Sciatic nerve (tissue), 2 donors: Measurements from ENCODE around the gene TRHDE. TPM values are rescaled to one million over a fixed set of nuclear protein-coding genes. Genes with fewer than 3 reads are reported as not detected.
"Not testable (repeated sequence)": the region's sequence is repeated elsewhere in the genome, so short reads cannot be mapped to it uniquely, and the experiment has no call there.

ENCODE experiments used
- ATAC-seq: fragments of 200-7000 bp; cut with Tn5 transposase; one replicate; pipeline ENCODE4 v1.9.1; 2020; ENCODE audit warnings: mild to moderate bottlenecking, moderate library complexity
- DNase-seq: peaks from one replicate; pipeline ENCODE4 v3.0.0-alpha.2; 2020; ENCODE audit warnings: low spot score
- intact Hi-C: fragments of 100-400 bp; cut with DNase I; formaldehyde crosslinking; loops from one replicate; pipeline ENCODE4 v1.14.2; 2022
- total RNA-seq: library from RNA; stranded (reverse); fragmentation: NEBNext Ultra II Directional; extraction: Animal tissue kit (Norgen Biotek cat#: 25700); gene quantifications from one replicate; pipeline ENCODE4 v1.2.1, GENCODE V29; 2021
- donor health status: DM: no; HTN: no; CAD: no.
- donor health status: DM: no; HTN: no; CAD: no.

TRHDE gene
- total RNA-seq, 1 donor from 2014 or later, result 4.1 TPM

DNA sequence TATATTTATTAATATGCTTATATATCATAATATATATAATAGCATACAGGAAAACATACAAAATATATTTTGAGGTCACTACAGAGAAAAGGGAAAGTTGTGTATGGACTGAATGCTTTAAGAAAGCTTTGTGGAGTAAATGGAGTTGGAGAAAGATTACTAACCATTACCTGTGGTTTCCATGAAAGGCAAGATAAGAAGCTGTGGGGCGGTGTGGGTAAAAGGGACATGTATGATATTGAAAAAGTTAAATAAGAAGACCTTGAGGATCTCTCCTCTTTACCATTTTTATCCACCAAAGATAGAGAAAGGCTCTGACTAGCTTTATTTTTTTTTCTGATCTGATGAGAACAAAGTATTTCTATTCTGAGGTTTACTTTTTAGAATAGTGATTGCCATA, 404.4 kb downstream of the TRHDE start:
- ATAC-seq (no peak), DNase-seq (no peak)
- intact Hi-C loops, result no loop called here

DNA sequence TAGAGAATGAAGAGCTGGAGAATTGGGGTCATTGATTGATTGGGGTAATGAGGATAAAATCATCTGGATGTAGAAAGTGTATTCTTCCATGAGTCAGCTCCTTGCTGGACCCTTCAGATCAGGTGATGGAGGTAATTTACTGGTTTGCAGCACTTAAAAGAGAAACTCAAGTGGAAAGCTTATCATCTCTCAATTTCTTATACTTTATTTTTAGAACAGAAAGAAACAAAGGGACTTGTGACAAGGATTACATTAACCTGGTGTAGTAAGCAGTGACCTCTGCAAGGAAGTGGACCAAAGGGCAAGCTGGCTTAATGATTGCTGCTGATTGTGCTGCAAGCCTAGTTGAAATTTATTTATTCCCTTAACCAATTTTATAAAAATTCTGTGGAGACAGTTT, 405.0 kb downstream of the TRHDE start:
- no peak for ATAC-seq

DNA sequence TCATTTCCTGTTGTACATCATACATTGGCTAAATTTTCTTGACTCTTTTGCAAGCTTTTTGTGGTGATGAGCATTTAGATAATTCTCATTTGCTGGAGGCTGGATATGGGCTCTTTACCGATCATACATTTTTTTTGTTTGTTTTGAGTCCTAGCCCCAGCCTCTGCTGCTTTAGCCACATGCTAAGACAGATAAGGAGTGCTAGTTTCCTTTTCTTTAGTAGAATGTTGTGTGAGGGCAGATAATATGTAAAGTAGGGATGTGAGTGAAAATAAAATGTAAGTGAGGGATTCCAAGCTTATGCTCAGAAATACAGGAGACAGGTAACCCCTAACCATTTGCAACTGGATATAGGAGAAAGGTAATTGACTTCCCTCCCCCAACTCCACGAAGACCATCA, 405.7 kb downstream of the TRHDE start:
- DNase-seq (no peak), ATAC-seq (no peak)
- intact Hi-C loops, result no loop called here

More for the DNA sequence above, 405.0 kb downstream of the TRHDE start:
- no peak for DNase-seq
- intact Hi-C loops, result no loop called here

DNA sequence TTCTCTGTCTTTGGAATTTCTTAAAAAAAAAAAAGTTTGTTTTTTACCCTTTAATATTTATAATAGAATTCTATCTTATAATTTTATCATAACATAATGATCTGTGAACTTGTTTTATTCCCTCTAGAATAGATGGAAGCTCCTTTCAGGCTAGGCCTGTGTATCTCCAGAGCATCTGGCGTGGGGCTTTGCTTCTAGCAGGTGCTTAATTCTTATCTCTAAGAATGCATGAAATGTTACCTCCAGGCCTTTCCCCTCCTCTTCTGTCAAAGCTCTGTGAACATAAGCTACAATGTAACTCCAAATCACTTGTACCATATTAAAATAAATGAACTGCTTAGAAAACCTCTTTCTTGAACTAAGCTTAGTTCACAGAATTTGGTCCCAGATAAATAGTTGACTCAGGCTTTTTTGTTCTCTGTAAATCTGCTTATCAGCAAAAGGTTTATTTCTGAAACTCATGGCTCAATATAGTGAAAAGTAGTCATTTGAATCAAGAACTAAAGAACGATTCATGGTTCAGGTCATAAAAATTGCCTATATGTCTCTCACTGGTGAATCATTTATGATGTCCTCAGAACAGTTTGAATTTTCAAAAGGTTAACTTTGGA, 407.1 kb downstream of the TRHDE start:
- DNase-seq, result no peak
- ATAC-seq, result no peak
- intact Hi-C loops, result no loop called here

DNA sequence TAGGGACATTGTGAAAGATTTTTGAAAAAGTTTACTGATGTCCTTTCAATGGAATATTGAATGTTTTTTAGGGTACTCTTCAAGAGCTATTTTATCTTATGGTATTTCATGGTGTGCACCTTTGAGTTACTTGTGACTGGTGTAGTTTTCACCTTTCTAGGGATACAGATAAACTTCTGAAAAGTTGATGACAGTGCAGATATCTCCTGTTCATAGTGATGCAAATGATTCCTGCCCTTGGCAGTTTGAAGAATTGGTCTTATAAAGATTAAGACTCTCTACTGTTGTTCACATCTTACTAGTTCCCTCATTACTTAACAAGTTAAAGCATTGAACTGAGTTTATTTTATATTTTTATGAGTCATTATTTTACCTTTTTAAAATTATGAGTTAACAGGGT, 408.9 kb downstream of the TRHDE start:
- DNase-seq (no peak), ATAC-seq (no peak)
- intact Hi-C loops, result no loop called here

DNA sequence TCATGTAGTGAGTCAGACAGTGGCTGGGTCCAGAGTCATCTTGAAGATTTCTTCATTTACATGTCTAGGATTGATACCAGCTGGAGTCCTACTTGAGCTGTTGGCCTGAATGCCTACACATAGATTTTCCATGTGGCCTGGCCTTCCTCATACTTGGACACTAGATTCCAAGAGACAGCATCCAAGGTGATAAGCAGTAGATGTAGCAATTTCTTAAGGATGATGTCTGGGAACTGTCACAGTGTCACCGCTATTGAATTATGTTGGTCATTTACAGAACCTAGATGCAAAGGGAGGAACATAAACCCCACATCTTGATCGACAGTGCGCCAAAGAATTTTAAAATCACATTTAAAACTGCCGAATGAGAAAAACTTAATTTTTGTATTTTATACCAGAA, 412.3 kb downstream of the TRHDE start:
- intact Hi-C loops, result no loop called here
- DNase-seq (no peak), ATAC-seq (no peak)

DNA sequence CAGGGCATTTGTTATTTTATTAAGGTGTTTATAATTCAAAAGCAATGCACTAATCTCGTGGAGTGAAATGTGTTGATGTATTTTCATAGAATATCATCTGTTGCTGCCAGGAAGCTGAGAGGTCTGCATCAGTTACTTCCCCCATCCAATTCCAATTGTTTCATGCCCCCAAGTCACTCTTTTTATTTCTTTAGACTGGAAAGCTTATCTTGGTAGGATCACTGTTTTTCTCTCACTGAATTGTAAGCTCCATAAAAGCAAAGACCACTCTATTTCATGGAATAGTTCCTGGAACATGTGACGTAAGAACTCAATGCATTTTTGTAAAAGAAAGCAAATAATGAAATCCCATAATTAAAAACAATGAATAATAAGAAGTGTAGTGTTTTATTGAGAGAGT, 420.2 kb downstream of the TRHDE start:
- intact Hi-C loops, result loop anchor here (5.0 kb wide), 1 partner anchor 1505 kb away; no protein-coding TSS in a partner anchor
- DNase-seq, result no peak
- no peak for ATAC-seq

DNA sequence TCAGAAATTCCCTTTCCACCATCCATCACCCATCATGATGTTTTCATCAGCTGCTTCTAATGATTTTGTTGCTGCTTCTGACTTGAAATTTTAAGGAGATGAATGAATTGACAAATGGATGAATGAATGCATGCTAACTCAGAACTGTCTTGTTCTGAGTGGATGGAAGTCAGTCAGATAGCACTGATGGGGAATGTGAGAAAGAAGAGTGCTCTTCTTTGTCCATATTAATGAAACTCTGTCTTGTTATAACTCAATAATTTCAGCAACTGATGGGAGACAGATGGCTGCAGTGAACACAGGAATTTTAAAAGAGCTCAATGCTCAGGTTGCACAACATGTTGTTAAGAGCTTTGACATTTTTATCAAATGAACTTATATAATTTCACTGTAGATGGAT, 422.0 kb downstream of the TRHDE start:
- DNase-seq, result no peak
- intact Hi-C loops, result loop anchor here (5.0 kb wide), 1 partner anchor 1503 kb away; no protein-coding TSS in a partner anchor

DNA sequence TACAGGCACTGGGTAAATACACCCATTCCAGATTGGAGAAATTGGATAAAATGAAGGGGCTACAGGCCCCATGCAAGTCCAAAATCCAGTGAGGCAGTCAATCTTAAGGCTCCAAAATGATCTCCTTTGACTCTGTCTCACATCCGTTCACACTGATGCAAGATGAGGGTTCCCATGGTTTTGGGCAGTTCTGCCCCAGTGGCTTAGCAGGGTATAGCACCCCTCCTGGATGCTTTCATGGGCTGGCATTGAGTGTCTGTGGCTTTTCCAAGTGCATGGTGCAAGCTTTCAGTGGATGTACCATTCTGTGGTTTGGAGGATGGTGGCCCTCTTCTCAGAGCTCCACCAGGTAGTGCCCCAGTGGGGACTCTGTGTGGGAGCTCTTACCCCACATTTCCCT, 427.2 kb downstream of the TRHDE start:
- no peak for DNase-seq
- ATAC-seq, result no peak
- intact Hi-C loops, result no loop called here

More for the DNA sequence above, 422.0 kb downstream of the TRHDE start:
- ATAC-seq, result no peak

DNA sequence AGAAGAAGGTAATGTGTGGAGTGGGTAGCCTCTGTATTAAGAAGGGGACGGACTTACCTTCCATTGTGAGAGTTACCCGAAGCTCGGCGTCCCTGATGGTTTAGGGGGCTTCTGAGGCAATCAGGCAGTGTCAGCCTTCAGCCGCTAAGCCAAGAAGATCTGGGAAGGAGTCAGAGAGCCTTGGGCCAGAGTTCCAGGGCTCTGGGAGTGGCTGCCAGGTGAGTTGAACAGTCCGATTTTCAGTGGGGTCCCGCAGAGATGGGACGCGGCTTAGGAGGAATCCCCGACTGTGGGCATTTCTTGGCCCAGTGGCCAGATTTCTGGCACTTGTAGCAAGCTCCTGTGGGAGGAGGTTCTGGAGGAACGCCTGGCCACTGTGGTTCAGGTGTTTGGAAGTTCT, 439.9 kb downstream of the TRHDE start:
- ATAC-seq, DNase-seq, intact Hi-C loops: not testable (repeated sequence)

DNA sequence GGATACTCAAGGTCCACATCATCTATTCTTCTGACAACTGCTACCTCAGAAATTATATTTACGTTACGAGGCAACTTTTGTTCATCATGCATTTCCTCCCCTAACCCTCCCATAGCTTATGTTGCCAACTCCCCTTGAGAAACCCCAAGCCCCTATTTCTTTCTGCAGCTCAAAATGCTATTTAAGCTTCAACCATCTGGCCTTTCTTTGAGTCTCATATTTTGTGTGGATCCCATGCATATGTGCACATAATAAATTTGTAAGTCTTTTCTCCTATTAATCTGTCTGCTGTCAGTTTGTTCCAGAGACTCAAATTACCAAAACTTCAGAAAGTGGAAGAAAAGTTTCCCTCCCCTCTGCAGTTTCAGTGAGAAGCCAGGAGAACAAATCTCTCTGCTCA, 444.1 kb downstream of the TRHDE start:
- ATAC-seq, result no peak
- intact Hi-C loops, result no loop called here
- no peak for DNase-seq

DNA sequence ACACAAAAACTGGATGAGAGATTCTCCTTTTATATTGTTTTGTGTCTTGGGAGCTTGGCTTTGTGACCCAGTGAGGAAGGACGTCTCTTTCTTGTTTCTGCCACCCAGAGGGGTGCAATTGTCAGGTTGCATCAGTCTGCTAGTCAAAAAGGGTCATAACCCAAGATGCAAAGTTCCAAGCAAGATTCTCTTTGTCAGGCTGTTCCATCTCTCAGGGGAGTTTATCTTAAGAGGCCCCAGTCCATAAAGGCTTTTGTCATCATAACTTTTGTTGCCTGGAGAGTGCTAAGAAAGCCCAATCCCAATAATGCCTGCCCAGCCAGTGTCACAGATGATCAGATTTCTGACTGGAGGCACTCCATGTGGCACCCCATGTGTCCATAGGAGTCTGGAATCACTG, 444.9 kb downstream of the TRHDE start:
- intact Hi-C loops, result no loop called here
- no peak for ATAC-seq
- DNase-seq, result no peak
